Measurements from ENCODE around the gene SLC16A7.

Gene SLC16A7

DNA sequence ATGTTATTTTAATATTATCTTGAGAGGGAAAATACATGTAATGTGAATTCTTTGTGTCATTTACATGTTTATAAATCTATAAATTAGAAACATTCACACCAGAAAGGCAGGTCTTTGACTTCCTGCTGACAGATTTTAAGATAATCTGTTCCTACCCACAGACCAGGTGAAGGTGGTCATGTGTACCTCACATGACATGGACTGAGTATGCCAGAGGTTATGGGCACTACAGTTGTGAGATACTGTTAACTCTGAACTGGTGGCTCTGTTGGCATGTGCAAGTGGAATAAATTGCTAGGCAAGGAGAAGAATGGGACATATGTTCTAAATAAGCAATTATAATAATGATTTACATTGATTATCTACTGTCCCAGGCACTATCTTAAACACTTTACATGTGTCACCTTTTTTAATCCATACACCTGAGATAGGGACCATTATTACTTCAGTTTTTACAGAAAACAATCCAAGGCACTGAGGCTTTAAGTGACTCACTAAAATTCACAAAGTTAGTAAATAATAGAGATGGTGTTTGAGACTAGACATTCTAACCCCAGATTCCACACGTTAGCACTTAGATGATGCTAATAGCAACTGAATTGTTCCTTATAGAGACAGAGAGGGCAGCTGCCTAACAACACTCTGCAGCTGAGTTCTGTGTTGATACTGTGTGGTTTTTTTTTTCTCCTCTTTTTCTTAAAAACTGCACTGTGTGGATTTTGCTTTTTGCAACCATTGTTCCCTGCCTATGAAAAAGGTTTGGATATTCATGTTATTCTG is 23.8 kb downstream of the SLC16A7 start:
- in situ Hi-C loops (cut with MboI; ENCODE audit: low pct_unique_long_range_greater_than_20kb, low sequenced_read_pairs): no loop called here

DNA sequence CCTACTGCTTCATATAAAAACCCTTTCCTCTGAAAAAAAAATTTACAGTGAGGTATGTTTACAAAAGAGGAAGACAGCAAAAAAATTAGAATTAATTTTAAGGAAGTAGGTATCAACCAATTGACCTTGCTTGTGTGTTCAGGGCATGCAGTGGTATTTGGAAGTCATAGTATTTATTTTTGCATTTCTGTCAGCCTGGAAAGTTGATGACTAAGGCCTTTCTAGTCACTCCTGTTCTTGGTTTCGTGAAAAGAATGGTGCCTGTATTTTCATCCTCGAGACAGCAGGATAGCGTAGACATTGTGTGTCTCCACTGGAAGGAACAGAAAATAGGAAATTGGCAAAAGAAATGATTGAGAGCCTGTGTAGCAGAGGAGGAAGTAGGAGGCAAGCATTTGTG is 24.5 kb downstream of the SLC16A7 start:
- in situ Hi-C loops (cut with MboI; ENCODE audit: low pct_unique_long_range_greater_than_20kb, low sequenced_read_pairs): no loop called here
- DNase-seq: peak; percentile 54

More for the DNA sequence above, 23.8 kb downstream of the SLC16A7 start:
- DNase-seq: no peak

DNA sequence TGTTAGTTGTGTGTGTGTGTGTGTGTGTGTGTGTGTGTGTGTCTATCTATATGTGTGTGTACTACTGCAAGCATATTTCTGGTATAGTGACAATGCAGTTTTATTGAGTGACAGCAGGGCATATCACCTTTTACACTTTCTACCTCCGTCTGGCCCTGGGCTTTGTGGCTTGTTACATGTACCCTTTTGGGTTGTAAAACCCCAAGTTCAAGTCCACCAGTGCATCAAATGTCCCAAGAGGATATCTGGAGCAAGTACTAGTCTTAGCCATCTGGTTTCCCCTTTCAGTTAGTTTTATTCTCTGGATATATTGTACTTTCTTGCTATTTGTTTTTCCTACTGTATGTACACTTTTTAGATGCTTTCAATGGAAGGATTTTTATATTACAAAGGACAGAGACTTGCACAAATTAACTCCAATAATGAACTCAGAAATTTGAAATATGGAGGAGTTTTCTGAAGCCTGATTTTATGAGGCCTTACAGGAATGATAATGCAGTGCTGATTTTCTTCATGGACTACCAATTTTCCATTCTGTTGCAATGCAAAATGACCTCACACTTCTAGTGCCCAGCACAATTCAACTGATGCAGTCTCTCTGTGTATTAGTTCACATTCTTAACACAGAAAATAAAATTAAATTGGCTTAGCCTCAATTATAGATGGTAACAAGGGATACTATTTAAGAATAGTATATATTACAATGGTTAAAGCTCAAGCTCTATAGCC is 29.1 kb downstream of the SLC16A7 start:
- no peak for DNase-seq
- in situ Hi-C loops (cut with MboI; ENCODE audit: low pct_unique_long_range_greater_than_20kb, low sequenced_read_pairs): no loop called here

DNA sequence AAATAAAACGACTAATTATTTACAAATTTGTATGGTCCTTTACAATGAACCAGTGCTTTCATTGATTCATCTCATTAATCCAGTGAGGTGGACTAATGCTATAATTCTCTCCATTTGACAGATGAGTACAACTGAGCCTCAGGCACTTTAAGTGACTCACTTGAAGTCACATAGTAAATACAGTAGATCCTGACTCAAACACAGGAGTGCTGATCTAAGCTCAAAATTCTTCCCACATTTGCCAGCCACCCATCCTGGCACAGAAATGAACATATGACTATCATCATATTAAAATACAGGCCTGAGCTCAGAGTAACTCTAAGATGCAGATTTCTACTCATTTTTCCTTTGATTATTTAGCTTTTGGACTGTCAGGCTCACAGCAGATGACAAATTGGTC is 30.6 kb downstream of the SLC16A7 start:
- in situ Hi-C loops (cut with MboI; ENCODE audit: low pct_unique_long_range_greater_than_20kb, low sequenced_read_pairs): no loop called here
- DNase-seq: no peak

DNA sequence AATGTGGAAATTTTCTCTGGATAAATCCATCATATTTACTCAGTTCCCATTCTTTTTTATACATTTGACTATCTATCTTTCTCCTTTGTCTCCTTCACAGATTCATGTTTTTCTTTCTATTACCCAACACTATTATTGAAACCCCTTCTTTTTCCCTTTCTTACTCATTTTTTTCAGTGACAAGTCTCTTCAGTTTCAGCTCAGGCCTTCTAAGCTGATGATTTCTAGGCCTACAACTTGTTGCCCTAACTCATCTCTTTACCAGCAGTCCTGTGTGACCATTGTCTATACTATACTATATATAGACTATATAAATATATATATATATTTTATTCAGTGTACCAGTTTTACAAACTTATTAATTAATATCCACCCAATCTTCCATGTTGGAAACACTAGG is 31.8 kb downstream of the SLC16A7 start:
- DNase-seq: no peak
- in situ Hi-C loops (cut with MboI; ENCODE audit: low pct_unique_long_range_greater_than_20kb, low sequenced_read_pairs): no loop called here

- no peak for DNase-seq
- in situ Hi-C loops (cut with MboI; ENCODE audit: low pct_unique_long_range_greater_than_20kb, low sequenced_read_pairs): no loop called here
Observed at GRCh38 chr12:59629890-59630289, 34.1 kb downstream of the SLC16A7 start.

- DNase-seq: no peak
- in situ Hi-C loops (cut with MboI; ENCODE audit: low pct_unique_long_range_greater_than_20kb, low sequenced_read_pairs): no loop called here
Observed at GRCh38 chr12:59632408-59632807, 36.6 kb downstream of the SLC16A7 start.

- in situ Hi-C loops (cut with MboI; ENCODE audit: low pct_unique_long_range_greater_than_20kb, low sequenced_read_pairs): no loop called here
- no peak for DNase-seq
Observed at GRCh38 chr12:59634254-59634653, 38.4 kb downstream of the SLC16A7 start.

DNA sequence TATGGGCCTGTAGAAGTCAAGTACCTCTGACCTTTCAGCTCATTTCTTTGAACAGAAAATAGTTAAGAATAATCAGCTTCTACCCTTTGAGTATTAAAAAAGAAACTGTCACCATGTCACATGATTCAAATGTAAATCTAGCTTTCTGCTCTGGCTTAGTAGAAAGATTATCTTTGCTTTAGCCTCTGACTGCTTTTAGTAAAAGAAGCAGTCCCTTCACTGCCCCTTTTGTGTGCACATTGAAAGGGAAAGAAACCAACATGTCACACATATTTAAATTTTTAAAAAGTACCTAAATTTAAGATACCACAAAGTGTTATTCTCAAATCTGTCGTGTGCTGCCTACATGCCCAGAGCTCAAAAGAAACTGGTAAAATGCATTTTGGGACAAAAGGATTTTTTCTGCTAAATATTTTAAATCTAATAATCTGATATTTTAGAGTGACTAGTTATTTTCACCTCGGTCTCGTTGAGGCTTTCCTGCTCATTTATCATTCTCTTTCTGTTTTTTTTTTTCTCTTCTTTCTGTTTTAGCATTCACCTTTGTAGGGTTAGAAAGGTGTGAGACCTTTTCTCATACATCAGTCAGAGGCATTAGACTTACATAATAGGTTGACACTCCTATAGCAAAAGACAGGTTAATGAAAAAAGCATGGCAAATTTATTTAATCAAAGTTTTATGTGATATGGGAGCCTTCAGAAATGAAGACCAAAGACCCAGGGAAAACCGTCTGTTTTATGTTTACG is 41.3 kb downstream of the SLC16A7 start:
- no peak for DNase-seq
- in situ Hi-C loops (cut with MboI; ENCODE audit: low pct_unique_long_range_greater_than_20kb, low sequenced_read_pairs): no loop called here

DNA sequence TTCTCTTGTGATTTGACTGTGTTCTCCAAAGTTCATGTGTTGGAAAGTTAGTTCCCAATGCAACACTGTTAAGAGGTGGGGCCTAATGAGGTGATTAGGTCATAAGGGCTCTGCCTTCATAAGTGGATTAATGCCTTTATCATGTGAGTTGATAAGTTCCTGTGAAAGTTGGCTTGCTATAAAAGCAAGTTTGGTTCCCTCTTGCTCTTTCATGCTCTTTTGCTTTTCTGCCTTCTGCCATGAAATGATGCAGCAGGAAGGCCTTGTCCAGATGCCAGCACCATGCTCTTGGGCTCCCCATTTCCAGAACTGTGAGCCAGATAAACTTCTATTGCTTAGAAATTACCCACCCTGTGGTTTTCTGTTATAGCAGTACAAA is 41.9 kb downstream of the SLC16A7 start:
- DNase-seq: no peak
- in situ Hi-C loops (cut with MboI; ENCODE audit: low pct_unique_long_range_greater_than_20kb, low sequenced_read_pairs): no loop called here

DNA sequence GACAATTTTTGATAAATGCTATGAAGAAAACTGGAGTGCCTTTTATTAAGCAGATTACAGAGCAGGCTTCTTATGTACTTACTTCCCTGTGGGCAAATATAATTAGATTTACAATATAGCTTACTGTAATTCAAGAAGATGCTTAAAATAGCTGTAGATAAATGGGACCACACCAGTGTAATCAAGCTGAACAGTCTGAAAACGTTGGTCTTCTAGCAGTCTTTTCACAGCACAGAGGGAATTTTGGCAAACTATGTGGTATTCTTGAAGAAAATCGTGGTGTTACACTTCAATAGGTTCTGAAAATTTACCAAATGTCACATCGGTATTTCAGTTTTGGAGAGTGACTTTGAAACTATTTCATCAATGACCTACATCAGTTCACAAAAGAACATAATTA is 47.7 kb downstream of the SLC16A7 start:
- in situ Hi-C loops (cut with MboI; ENCODE audit: low pct_unique_long_range_greater_than_20kb, low sequenced_read_pairs): no loop called here
- no peak for DNase-seq

- in situ Hi-C loops (cut with MboI; ENCODE audit: low pct_unique_long_range_greater_than_20kb, low sequenced_read_pairs): no loop called here
- DNase-seq: no peak
Observed at GRCh38 chr12:59645242-59645641, 49.4 kb downstream of the SLC16A7 start.

- in situ Hi-C loops (cut with MboI; ENCODE audit: low pct_unique_long_range_greater_than_20kb, low sequenced_read_pairs): no loop called here
- no peak for DNase-seq
Observed at GRCh38 chr12:59646636-59647035, 50.8 kb downstream of the SLC16A7 start.

GRCh38 chr12:59649203-59649602 is 53.4 kb downstream of the SLC16A7 start:
- peak; percentile 21 for DNase-seq
- in situ Hi-C loops (cut with MboI; ENCODE audit: low pct_unique_long_range_greater_than_20kb, low sequenced_read_pairs): no loop called here

- no peak for DNase-seq
Observed at GRCh38 chr12:59650588-59651228, 54.9 kb downstream of the SLC16A7 start.

GRCh38 chr12:59651229-59651920 is 55.5 kb downstream of the SLC16A7 start:
- no peak for DNase-seq
- in situ Hi-C loops (cut with MboI; ENCODE audit: low pct_unique_long_range_greater_than_20kb, low sequenced_read_pairs): no loop called here

More at GRCh38 chr12:59650588-59651228, 54.9 kb downstream of the SLC16A7 start:
- in situ Hi-C loops (cut with MboI; ENCODE audit: low pct_unique_long_range_greater_than_20kb, low sequenced_read_pairs): no loop called here

GRCh38 chr12:59652130-59652529 is 56.3 kb downstream of the SLC16A7 start:
- in situ Hi-C loops (cut with MboI; ENCODE audit: low pct_unique_long_range_greater_than_20kb, low sequenced_read_pairs): no loop called here
- no peak for DNase-seq

GRCh38 chr12:59654061-59654460 is 58.2 kb downstream of the SLC16A7 start:
- in situ Hi-C loops (cut with MboI; ENCODE audit: low pct_unique_long_range_greater_than_20kb, low sequenced_read_pairs): no loop called here
- DNase-seq: no peak

- no peak for DNase-seq
- in situ Hi-C loops (cut with MboI; ENCODE audit: low pct_unique_long_range_greater_than_20kb, low sequenced_read_pairs): no loop called here
Observed at GRCh38 chr12:59657266-59657665, 61.4 kb downstream of the SLC16A7 start.
